Measurements from ENCODE around the gene EEF1AKMT1.

EEF1AKMT1 gene

DNA sequence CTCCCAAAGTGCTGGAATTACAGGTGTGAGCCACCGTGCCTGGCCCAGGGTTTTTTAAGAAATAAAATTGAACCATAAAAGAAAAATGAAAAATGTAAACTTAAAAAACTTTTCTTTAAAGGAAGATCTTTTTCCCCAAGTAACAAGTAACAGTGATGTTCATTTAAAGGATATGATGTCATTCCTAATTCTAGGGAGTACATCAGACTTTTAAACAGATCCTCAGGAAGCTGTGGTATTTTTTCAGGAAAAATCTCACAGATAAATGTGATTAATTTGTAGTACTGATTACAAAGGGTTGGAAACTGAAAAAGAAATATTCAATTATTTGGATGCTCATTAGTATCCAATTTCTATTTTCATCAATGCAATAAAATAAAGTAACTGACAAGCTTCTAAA lies 14.6 kb upstream of the EEF1AKMT1 start:
- H3K27ac ChIP-seq = no peak overlapping the region
- H3K9me3 ChIP-seq (ENCODE audit: severe bottlenecking) = no peaks in the 10 kb centered on the region
- H3K4me3 ChIP-seq (ENCODE audit: low read depth, low read length) = no peak overlapping the region
- TF ChIP-seq, protein P1, sequence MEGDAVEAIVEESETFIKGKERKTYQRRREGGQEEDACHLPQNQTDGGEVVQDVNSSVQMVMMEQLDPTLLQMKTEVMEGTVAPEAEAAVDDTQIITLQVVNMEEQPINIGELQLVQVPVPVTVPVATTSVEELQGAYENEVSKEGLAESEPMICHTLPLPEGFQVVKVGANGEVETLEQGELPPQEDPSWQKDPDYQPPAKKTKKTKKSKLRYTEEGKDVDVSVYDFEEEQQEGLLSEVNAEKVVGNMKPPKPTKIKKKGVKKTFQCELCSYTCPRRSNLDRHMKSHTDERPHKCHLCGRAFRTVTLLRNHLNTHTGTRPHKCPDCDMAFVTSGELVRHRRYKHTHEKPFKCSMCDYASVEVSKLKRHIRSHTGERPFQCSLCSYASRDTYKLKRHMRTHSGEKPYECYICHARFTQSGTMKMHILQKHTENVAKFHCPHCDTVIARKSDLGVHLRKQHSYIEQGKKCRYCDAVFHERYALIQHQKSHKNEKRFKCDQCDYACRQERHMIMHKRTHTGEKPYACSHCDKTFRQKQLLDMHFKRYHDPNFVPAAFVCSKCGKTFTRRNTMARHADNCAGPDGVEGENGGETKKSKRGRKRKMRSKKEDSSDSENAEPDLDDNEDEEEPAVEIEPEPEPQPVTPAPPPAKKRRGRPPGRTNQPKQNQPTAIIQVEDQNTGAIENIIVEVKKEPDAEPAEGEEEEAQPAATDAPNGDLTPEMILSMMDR (IDR thresholded peaks at IDR 0.05; ENCODE audit: low read depth, low read length) = no peak
- DNase-seq = no peak
- H3K36me3 ChIP-seq = peaks cover 56% of the 10 kb centered on the region
- H3K27me3 ChIP-seq (ENCODE audit: insufficient read depth, low read depth, severe bottlenecking) = no peaks in the 10 kb centered on the region

DNA sequence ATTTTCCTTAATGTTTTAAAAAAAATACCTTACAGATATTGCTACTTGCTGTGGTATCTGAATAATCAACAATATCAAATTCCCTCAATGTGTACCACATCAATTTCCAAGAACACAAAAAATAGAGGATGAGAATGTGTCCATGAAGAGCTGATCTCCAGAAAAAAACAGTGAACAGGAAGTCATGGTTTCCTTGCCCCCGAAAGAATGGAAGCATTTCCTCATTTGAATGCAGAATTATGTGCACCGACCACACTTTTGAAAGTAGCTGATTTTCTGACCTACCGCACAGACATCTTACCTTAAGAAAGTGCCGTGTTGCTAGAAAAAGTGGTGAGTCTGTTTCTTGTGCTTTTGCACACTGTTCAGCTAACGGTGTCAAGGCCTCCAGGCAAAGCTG lies 13.4 kb upstream of the EEF1AKMT1 start:
- H3K9me3 ChIP-seq (ENCODE audit: severe bottlenecking) = no peaks in the 10 kb centered on the region
- H3K4me3 ChIP-seq (ENCODE audit: low read depth, low read length) = no peak overlapping the region
- no peaks in the 10 kb centered on the region for H3K27me3 ChIP-seq (ENCODE audit: insufficient read depth, low read depth, severe bottlenecking)
- DNase-seq = no peak
- TF ChIP-seq, protein P1 (IDR thresholded peaks at IDR 0.05; ENCODE audit: low read depth, low read length) = no peak
- no peak overlapping the region for H3K27ac ChIP-seq
- peaks cover 58% of the 10 kb centered on the region for H3K36me3 ChIP-seq

DNA sequence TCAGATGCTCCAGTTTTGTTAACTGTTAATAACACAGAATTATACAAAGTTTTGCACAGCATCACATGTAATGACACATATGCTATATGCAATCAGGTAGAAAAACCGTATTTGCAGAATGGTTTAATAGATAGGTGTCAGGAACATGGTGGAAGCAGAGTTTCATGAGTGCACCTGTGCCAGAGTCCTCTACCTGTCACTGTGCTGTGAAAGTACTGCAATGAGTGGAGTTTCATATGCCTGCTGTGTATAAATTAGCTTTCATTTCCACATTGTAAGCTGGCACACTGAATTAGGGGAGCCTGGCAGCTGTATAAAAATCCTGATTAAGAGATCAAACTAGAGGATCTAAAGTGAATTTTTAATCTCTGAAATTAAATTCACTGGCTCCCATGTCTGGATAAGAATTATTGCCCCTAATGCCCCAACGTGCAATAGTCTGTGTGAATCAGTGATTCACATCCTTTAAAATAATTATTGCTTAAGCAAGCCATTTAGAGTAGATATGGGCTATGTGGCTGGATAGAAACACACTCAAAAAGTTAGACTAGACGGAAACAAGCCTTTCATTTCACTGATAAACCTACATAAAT lies 8.5 kb upstream of the EEF1AKMT1 start:
- Histone ChIP-seq H3K4me3 (ENCODE audit: low read depth, low read length) (no peak overlapping the region), H3K27ac (no peak overlapping the region), H3K27me3 (ENCODE audit: insufficient read depth, low read depth, severe bottlenecking) (no peaks in the 10 kb centered on the region), H3K36me3 (peaks cover 33% of the 10 kb centered on the region), H3K9me3 (ENCODE audit: severe bottlenecking) (no peaks in the 10 kb centered on the region)
- no peak for DNase-seq
- TF ChIP-seq, protein P1 (IDR thresholded peaks at IDR 0.05; ENCODE audit: low read depth, low read length) = no peak

DNA sequence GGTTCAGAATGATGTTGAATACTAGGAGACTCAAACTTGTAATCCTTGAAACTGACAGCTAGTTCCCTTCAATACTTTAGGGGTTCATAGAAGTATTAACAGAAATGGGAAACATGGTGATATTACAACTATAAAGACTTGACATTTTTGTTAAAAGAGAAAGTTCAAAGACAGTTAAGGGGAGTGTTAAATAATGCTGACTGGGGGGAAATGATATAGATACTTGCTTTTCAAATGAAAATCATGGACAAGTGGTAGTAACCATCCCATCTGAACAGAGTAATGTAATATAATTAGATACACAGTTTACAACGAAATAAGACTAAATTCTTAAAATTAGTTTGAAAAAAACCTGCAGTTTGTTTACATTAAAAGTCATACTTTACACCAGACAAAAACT lies 6.6 kb upstream of the EEF1AKMT1 start:
- Histone ChIP-seq H3K9me3 (ENCODE audit: severe bottlenecking) (no peaks in the 10 kb centered on the region), H3K27ac (no peak overlapping the region), H3K4me3 (ENCODE audit: low read depth, low read length) (no peak overlapping the region), H3K27me3 (ENCODE audit: insufficient read depth, low read depth, severe bottlenecking) (no peaks in the 10 kb centered on the region), H3K36me3 (peaks cover 23% of the 10 kb centered on the region)
- DNase-seq = no peak
- TF ChIP-seq, protein P1 (IDR thresholded peaks at IDR 0.05; ENCODE audit: low read depth, low read length) = no peak

DNA sequence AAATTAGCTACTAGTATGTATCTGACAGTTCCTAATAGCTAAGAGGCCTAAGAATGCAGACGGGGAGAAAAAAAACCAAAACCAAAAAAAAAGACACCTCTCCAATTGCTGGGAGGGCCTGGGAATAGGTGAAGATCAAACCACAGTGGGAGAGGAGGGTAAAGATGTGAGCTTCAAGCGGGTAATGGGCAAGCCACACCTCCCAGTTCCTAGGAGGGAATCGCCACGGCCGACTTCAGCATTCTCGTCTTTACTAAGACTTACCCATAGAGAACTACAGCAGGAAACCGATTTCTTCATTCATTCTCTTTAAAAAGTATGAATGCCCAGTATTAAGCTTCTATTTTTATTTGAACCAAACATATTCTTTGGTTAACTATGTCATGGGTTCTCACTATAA lies 5.6 kb upstream of the EEF1AKMT1 start:
- Histone ChIP-seq H3K27me3 (ENCODE audit: insufficient read depth, low read depth, severe bottlenecking) (no peaks in the 10 kb centered on the region), H3K27ac (no peak overlapping the region)
- TF ChIP-seq, protein P1 (IDR thresholded peaks at IDR 0.05; ENCODE audit: low read depth, low read length) = no peak

DNA sequence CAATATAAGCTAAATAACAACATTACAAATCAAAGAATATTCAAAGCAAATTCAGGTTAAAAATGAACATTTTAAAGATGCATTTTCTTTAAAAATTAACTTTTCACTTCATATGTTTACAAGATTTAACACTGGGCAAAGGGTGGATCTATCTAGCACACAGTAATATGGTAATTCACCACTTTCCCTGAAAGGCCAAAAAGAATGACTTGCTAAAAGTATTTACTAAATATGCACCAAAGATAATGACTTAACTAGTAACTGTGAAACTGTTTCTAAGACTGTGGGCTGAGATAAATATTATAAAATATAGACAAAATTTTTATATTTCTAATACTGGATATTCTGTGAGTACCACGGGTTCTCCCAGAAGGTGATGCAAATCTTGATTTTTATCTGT lies 4.5 kb upstream of the EEF1AKMT1 start:
- Histone ChIP-seq H3K4me3 (ENCODE audit: low read depth, low read length) (no peak overlapping the region), H3K27ac (no peak overlapping the region), H3K36me3 (peaks cover 9% of the 10 kb centered on the region), H3K9me3 (ENCODE audit: severe bottlenecking) (no peaks in the 10 kb centered on the region), H3K27me3 (ENCODE audit: insufficient read depth, low read depth, severe bottlenecking) (no peaks in the 10 kb centered on the region)
- TF ChIP-seq, protein P1 (IDR thresholded peaks at IDR 0.05; ENCODE audit: low read depth, low read length) = no peak
- DNase-seq = no peak

More for the DNA sequence above, 5.6 kb upstream of the EEF1AKMT1 start:
- Histone ChIP-seq H3K9me3 (ENCODE audit: severe bottlenecking) (no peaks in the 10 kb centered on the region), H3K4me3 (ENCODE audit: low read depth, low read length) (no peak overlapping the region), H3K36me3 (peaks cover 19% of the 10 kb centered on the region)
- no peak for DNase-seq
